Immature natural killer cell (primary cell): ENCODE data around the gene CIRBP. TPM values are rescaled to one million over a fixed set of nuclear protein-coding genes. Genes with fewer than 3 reads are reported as not detected.

Experiments used
- DNase-seq, 3 donors: peaks; one replicate each; pipeline ENCODE4 v3.0.0; 2022; ENCODE audit warnings: mixed read lengths in 1 of 3
- H3K27ac Mint-ChIP-seq, 6 donors: one replicate each; pipeline ENCODE4 v1.8.0; 2020; ENCODE audit warnings: mixed read lengths in 6 of 6, mild to moderate bottlenecking in 5 of 6, inconsistent platforms in 4 of 6, moderate library complexity in 3 of 6
- H3K27me3 Mint-ChIP-seq, 3 donors: one replicate each; pipeline ENCODE4 v1.8.0; 2020 to 2021; ENCODE audit warnings: low read depth in 3 of 3, mild to moderate bottlenecking in 3 of 3, mixed read lengths in 3 of 3, moderate library complexity in 3 of 3, inconsistent platforms in 1 of 3
- H3K36me3 Mint-ChIP-seq, 3 donors: one replicate each; pipeline ENCODE4 v1.8.0; 2020; ENCODE audit warnings: mixed read lengths in 3 of 3, inconsistent platforms in 2 of 3, mild to moderate bottlenecking in 2 of 3
- H3K4me1 Mint-ChIP-seq, 2 donors: one replicate each; pipeline ENCODE4 v1.8.0; 2020; ENCODE audit warnings: inconsistent platforms in 2 of 2, mild to moderate bottlenecking in 2 of 2, mixed read lengths in 2 of 2, moderate library complexity in 1 of 2
- H3K4me3 Mint-ChIP-seq, 5 donors: one replicate each; pipeline ENCODE4 v1.8.0; 2020; ENCODE audit warnings: mild to moderate bottlenecking in 5 of 5, mixed read lengths in 5 of 5, inconsistent platforms in 3 of 5, moderate library complexity in 3 of 5
- H3K9me3 Mint-ChIP-seq, 6 donors: one replicate each; pipeline ENCODE4 v1.8.0; 2020; ENCODE audit warnings: mild to moderate bottlenecking in 6 of 6, mixed read lengths in 6 of 6, inconsistent platforms in 4 of 6, moderate library complexity in 3 of 6
- polyA plus RNA-seq, 3 donors: library from polyadenylated mRNA; unstranded; fragments of 300-500 nt; fragmentation: Illumina TruSeq; gene quantifications; one replicate each; pipeline ENCODE4 v1.2.3, GENCODE V29; 2021

CIRBP gene
- polyA plus RNA-seq, 3 donors from 2014 or later: 146 to 246 (median 197) TPM

DNA sequence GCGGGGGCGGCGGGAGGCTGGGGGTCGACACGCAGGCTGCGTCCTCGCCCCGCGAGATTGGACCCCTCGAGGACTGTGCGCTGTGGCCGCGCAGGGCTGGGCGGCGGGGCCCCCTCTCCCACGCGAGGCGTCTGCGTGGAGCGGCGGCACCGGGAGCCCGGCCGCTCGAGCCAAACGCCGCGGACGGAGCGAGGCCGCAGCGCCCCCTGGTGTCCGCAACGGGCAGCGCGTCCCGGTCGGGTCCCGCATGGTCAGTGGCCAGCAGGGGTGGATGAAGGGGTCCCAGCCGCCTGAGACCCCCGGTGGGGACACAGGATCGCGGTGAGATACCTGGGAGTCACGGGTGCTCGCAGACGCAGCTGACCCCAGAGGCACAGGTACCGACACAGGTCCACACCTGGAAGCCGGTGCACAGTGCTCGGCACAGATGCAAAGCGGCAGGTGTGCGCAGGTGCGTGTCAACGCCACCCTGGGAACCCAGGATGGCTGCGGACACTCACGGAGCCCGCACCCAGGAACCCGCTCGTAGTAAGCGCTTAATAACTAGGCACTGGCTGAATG, 2.1 kb upstream of the CIRBP start:
- Mint-ChIP-seq H3K27me3 (peaks cover 29 to 38% (median 29%) of the 10 kb centered on the region in 3 donors), H3K27ac (peak overlapping the region; percentile 64 to 97 (median 88)), H3K4me3 (peak overlapping the region; percentile 50 to 74 (median 65)), H3K9me3 (no peaks in the 10 kb centered on the region), H3K36me3 (peaks cover 3 to 18% (median 3%) of the 10 kb centered on the region in 3 donors), H3K4me1 (peaks cover 57 to 67% of the 10 kb centered on the region in 2 donors)
- DNase-seq: peak; percentile 80 to 83 (median 82)

GRCh38 chr19:1267477-1268225, 1.5 kb upstream of the CIRBP start:
- peak overlapping the region; percentile 81 to 97 (median 88) for H3K27ac Mint-ChIP-seq
- H3K9me3 Mint-ChIP-seq: no peaks in the 10 kb centered on the region
- H3K36me3 Mint-ChIP-seq: peaks cover 3 to 19% (median 3%) of the 10 kb centered on the region in 3 donors
- peak in 2 of 3 donors; percentile 29 to 45 for DNase-seq
- H3K4me3 Mint-ChIP-seq: peak overlapping the region; percentile 50 to 67 (median 60)
- H3K27me3 Mint-ChIP-seq: peaks cover 29 to 43% (median 34%) of the 10 kb centered on the region in 3 donors
- H3K4me1 Mint-ChIP-seq: peaks cover 59 to 68% of the 10 kb centered on the region in 2 donors

- Mint-ChIP-seq H3K9me3 (no peaks in the 10 kb centered on the region), H3K27ac (peak overlapping the region; percentile 90 to 97 (median 94)), H3K27me3 (peaks cover 29 to 49% (median 39%) of the 10 kb centered on the region in 3 donors), H3K36me3 (peaks cover 8 to 25% (median 8%) of the 10 kb centered on the region in 3 donors), H3K4me3 (peak overlapping the region; percentile 73 to 82 (median 80)), H3K4me1 (peaks cover 59 to 68% of the 10 kb centered on the region in 2 donors)
- no peak for DNase-seq
These were observed 687 bp upstream of the CIRBP start for GRCh38 chr19:1268226-1269064.

GRCh38 chr19:1269478-1270212, 513 bp downstream of the CIRBP start:
- Mint-ChIP-seq H3K4me3 (peak overlapping the region; percentile 83 to 89 (median 85)), H3K36me3 (peaks cover 13 to 31% (median 14%) of the 10 kb centered on the region in 3 donors), H3K27me3 (peaks cover 32 to 52% (median 42%) of the 10 kb centered on the region in 3 donors), H3K27ac (peak overlapping the region; percentile 87 to 95 (median 90)), H3K4me1 (peaks cover 65 to 71% of the 10 kb centered on the region in 2 donors), H3K9me3 (no peaks in the 10 kb centered on the region)
- DNase-seq: peak; percentile 85 to 90 (median 90)

- H3K27ac Mint-ChIP-seq: peak overlapping the region; percentile 81 to 95 (median 90)
- H3K27me3 Mint-ChIP-seq: peaks cover 32 to 52% (median 42%) of the 10 kb centered on the region in 3 donors
- peaks cover 65 to 66% of the 10 kb centered on the region in 2 donors for H3K4me1 Mint-ChIP-seq
- DNase-seq: no peak
- no peaks in the 10 kb centered on the region for H3K9me3 Mint-ChIP-seq
- H3K4me3 Mint-ChIP-seq: peak overlapping the region; percentile 83 to 89 (median 85)
- H3K36me3 Mint-ChIP-seq: peaks cover 13 to 31% (median 14%) of the 10 kb centered on the region in 3 donors
These were observed 1.2 kb downstream of the CIRBP start for GRCh38 chr19:1270213-1270853.

DNA sequence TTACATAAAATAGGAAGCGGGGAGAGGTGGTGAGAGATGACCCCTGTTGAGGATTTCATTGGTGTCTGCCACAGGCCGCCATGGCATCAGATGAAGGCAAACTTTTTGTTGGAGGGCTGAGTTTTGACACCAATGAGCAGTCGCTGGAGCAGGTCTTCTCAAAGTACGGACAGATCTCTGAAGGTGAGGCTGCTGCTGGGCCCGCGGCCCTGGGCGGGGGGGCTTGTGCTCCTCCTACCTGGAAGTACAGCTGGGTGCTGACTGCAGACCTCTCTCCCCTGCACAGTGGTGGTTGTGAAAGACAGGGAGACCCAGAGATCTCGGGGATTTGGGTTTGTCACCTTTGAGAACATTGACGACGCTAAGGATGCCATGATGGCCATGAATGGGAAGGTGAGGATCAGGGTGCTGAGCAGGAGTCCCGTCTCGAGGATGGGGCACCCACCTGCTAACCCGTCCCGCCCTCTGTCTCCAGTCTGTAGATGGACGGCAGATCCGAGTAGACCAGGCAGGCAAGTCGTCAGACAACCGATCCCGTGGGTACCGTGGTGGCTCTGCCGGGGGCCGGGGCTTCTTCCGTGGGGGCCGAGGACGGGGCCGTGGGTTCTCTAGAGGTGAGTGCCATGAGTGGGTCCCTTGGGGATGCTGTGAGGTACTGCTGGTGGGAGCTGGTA, 1.9 kb downstream of the CIRBP start:
- Mint-ChIP-seq H3K4me1 (peaks cover 62 to 65% of the 10 kb centered on the region in 2 donors), H3K4me3 (peak overlapping the region; percentile 83 to 89 (median 85)), H3K36me3 (peaks cover 13 to 31% (median 14%) of the 10 kb centered on the region in 3 donors), H3K9me3 (no peaks in the 10 kb centered on the region), H3K27me3 (peaks cover 32 to 52% (median 42%) of the 10 kb centered on the region in 3 donors), H3K27ac (peak overlapping the region; percentile 81 to 95 (median 90))
- no peak for DNase-seq

DNA sequence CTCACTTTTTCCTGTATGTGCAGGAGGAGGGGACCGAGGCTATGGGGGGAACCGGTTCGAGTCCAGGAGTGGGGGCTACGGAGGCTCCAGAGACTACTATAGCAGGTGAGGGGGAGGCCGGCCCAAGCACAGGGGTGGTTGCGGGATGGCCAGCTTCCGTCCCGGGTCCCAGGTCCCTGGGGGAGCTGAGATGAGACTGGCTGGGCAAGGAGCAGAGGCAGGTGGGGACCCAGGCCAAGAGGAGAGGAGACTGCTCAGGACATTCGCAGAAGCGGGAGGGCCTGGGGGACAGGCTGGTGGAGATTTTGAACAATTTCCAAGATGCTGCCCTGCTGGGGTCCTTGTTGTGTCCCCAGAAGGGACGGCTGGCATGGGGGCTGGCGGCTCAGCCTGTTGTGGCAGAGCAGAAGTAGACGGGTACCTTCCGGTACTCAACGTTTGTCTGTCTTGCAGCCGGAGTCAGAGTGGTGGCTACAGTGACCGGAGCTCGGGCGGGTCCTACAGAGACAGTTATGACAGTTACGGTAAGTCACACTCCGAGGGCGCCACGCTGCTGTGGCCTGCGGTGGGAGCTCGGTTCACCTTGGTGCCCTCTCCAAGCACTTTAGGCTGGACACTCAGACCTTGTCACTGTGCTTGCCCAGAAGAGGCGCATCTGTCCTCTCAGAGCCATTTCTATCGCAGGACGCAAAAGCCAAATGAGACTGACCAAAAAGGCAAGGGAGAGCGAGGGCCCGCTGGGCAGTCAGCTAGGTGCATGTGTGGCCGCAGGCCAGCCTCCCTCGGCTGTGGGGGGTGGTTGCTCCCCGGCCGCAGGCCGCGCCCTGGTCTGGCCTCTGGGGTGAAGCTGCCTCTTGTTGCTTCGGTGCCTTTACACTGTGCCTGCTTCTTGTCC, 2.6 kb downstream of the CIRBP start:
- no peaks in the 10 kb centered on the region for H3K9me3 Mint-ChIP-seq
- peak overlapping the region; percentile 16 to 95 (median 89) for H3K27ac Mint-ChIP-seq
- peaks cover 29 to 50% (median 42%) of the 10 kb centered on the region in 3 donors for H3K27me3 Mint-ChIP-seq
- H3K4me3 Mint-ChIP-seq: peak overlapping the region; percentile 83 to 89 (median 85)
- H3K36me3 Mint-ChIP-seq: peaks cover 13 to 31% (median 14%) of the 10 kb centered on the region in 3 donors
- peaks cover 64 to 68% of the 10 kb centered on the region in 2 donors for H3K4me1 Mint-ChIP-seq
- peak in 1 of 3 donors; percentile 16 for DNase-seq

DNA sequence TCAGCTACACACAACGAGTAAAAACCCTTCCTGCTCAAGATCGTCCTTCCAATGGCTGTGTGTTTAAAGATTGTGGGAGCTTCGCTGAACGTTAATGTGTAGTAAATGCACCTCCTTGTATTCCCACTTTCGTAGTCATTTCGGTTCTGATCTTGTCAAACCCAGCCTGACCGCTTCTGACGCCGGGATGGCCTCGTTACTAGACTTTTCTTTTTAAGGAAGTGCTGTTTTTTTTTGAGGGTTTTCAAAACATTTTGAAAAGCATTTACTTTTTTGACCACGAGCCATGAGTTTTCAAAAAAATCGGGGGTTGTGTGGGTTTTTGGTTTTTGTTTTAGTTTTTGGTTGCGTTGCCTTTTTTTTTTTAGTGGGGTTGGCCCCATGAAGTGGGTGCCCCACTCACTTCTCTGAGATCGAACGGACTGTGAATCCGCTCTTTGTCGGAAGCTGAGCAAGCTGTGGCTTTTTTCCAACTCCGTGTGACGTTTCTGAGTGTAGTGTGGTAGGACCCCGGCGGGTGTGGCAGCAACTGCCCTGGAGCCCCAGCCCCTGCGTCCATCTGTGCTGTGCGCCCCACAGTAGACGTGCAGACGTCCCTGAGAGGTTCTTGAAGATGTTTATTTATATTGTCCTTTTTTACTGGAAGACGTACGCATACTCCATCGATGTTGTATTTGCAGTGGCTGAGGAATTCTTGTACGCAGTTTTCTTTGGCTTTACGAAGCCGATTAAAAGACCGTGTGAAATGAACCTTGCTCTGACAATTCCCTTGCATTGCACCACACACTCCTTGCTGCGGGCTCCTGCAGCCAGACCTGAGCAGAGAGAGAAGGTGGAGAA, 3.5 kb downstream of the CIRBP start:
- H3K36me3 Mint-ChIP-seq: peaks cover 13 to 31% (median 14%) of the 10 kb centered on the region in 3 donors
- peaks cover 27 to 47% (median 42%) of the 10 kb centered on the region in 3 donors for H3K27me3 Mint-ChIP-seq
- H3K9me3 Mint-ChIP-seq: no peaks in the 10 kb centered on the region
- H3K27ac Mint-ChIP-seq: peak overlapping the region; percentile 22 to 84 (median 68)
- DNase-seq: no peak
- peak overlapping the region; percentile 49 to 67 (median 56) for H3K4me3 Mint-ChIP-seq
- H3K4me1 Mint-ChIP-seq: peaks cover 58 to 64% of the 10 kb centered on the region in 2 donors

DNA sequence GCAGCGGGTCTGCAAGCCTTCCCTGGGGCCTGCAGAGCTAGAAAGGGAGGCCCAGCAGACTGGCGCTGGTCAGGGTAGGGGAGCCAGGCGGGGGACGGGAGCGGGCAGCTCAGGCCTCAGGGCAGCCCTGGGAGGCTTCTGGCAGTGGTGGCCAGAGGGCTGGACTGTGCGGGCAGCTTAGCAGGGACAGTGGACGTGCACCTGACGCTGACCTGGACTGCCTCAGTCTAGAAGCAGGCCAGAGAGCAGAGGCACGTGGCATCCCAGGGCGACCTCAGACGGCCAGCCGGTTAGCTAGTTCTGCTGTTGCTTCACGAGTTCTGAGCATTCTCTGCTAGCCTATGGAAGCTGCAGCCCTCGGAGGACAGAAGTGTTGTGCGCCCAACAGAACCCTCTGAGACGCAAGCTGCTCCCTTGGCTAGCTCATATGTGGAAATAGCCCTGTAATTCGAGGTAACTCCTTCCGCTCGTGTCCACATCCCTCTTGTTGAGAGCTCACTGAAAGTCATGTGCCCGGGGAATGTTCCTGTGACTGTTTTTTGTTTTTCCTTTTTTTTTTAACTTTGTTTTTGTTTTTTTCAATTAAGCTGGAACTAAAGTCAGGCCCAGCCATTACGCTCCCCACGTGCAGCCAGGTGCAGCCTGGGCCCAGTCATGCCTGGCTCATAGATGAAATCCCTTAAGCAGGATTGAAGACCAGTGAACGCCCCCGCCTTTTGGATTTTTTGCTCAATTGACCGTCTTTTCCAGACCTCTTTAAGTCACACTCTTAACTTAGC, 4.3 kb downstream of the CIRBP start:
- H3K27ac Mint-ChIP-seq: peak overlapping the region; percentile 66 to 92 (median 79)
- H3K36me3 Mint-ChIP-seq: peaks cover 13 to 31% (median 14%) of the 10 kb centered on the region in 3 donors
- H3K4me1 Mint-ChIP-seq: peaks cover 51 to 57% of the 10 kb centered on the region in 2 donors

More for the DNA sequence above, 4.3 kb downstream of the CIRBP start:
- no peak for DNase-seq
- Mint-ChIP-seq H3K4me3 (peak overlapping the region; percentile 56 to 78 (median 64)), H3K9me3 (no peaks in the 10 kb centered on the region), H3K27me3 (peaks cover 25 to 46% (median 41%) of the 10 kb centered on the region in 3 donors)
